Tibial nerve (tissue), 4 donors: ENCODE data around the gene RNF43.

Experiments used
- CTCF ChIP-seq, 5 experiments: fragments of 200-600 bp in 3 of 5; fragments of 450-650 bp in 2 of 5; sonication (generic) in 3 of 5; IDR thresholded peaks; one replicate each; pipeline ENCODE4 v1.5.1; 2016 to 2019; ENCODE audit warnings: antibody characterized with exemption in 5 of 5, mild to moderate bottlenecking in 3 of 5, moderate library complexity in 2 of 5
- EP300 ChIP-seq, 2 donors: sonication (generic); formaldehyde crosslinking; IDR thresholded peaks; one replicate each; pipeline ENCODE4 v1.6.1; 2017; ENCODE audit warnings: antibody characterized with exemption in 2 of 2, mild to moderate bottlenecking in 1 of 2
- POLR2A ChIP-seq, 2 donors: fragments of 450-650 bp; IDR thresholded peaks; one replicate each; pipeline ENCODE4 v1.6.1; 2017; ENCODE audit warnings: antibody characterized with exemption in 2 of 2, mild to moderate bottlenecking in 2 of 2, moderate library complexity in 2 of 2

GRCh38 chr17:58386708-58387107, 30.6 kb downstream of the RNF43 start:
- no peak for TF ChIP-seq POLR2A (IDR thresholded peaks at IDR 0.05)
- TF ChIP-seq CTCF (IDR thresholded peaks at IDR 0.05) = no peak
- no peak for TF ChIP-seq EP300 (IDR thresholded peaks at IDR 0.05)
